Endothelial cell of umbilical vein (primary cell): ENCODE data around the gene CACNA1A. TPM values are rescaled to one million over a fixed set of nuclear protein-coding genes. Genes with fewer than 3 reads are reported as not detected.

ENCODE experiments used
- BruUV-seq: library from RNA; stranded (reverse); fragments of 400-500 nt; replicated peaks from 2 replicates; lab custom pipeline; 2021; lab: Mats Ljungman, UMichigan
- CTCF ChIA-PET: fragments of 300-600, 350-600 bp; sonication (Branson Sonifier 250); formaldehyde crosslinking; loops from one replicate; lab custom pipeline; 2021; ENCODE audit warnings: antibody characterized with exemption, inconsistent platforms; lab: Charles Lee
- POLR2A ChIA-PET: fragments of 300-600, 350-600 bp; sonication (Branson Sonifier 250); formaldehyde crosslinking; loops from one replicate; lab custom pipeline; 2021; ENCODE audit warnings: antibody characterized with exemption, inconsistent platforms; lab: Charles Lee
- DNase-seq: peaks from one replicate; pipeline ENCODE4 v3.0.0-alpha.2; 2011; ENCODE audit warnings: low read depth, low spot score
- FAIRE-seq: peaks from 2 replicates; lab custom pipeline; 2011; peaks lifted over from hg19 to GRCh38; lab: Jason Lieb, UNC
- H2AFZ ChIP-seq: 2 replicates; pipeline ENCODE4 v1.6.0; 2012; ENCODE audit warnings: low read depth, low read length, control low read depth, inconsistent platforms
- H3K27ac ChIP-seq: 2 replicates; pipeline ENCODE4 v1.5.1; 2011; ENCODE audit warnings: low read depth, mild to moderate bottlenecking, control low read depth, low read length, moderate library complexity; ENCODE audit not compliant: insufficient read depth
- H3K27me3 ChIP-seq, 2 experiments: 2 replicates each; pipeline versions ENCODE4 v1.6.0 to v1.6.1; 2011; ENCODE audit warnings: low read length in 2 of 2, mixed read lengths in 1 of 2; ENCODE audit not compliant: control insufficient read depth in 2 of 2, insufficient read depth in 2 of 2
- H3K36me3 ChIP-seq, 2 experiments: 2 replicates in 1 of 2; 3 replicates in 1 of 2; pipeline ENCODE4 v1.5.1; 2011; ENCODE audit warnings: low read length in 2 of 2, mild to moderate bottlenecking in 1 of 2, moderate library complexity in 1 of 2; ENCODE audit not compliant: control insufficient read depth in 2 of 2, insufficient read depth in 2 of 2; ENCODE audit errors: extremely low read depth in 1 of 2
- H3K4me1 ChIP-seq: 3 replicates; pipeline ENCODE4 v1.5.1; 2011; ENCODE audit warnings: mild to moderate bottlenecking, low read length; ENCODE audit not compliant: control insufficient read depth, insufficient read depth; ENCODE audit errors: extremely low read depth
- H3K4me2 ChIP-seq: 2 replicates; pipeline ENCODE4 v1.6.1; 2011; ENCODE audit warnings: low read length, control low read depth, mixed read lengths; ENCODE audit not compliant: insufficient read depth
- H3K4me3 ChIP-seq, 3 experiments: fragments of 200-600 bp in 1 of 3; sonication (generic), shearing (Covaris generic) in 1 of 3; replicated peaks in 1 of 3; 2 replicates each; pipeline ENCODE4 v1.5.1; 2011 to 2016; ENCODE audit warnings: control low read depth in 3 of 3, low read length in 3 of 3, mild to moderate bottlenecking in 2 of 3, inconsistent platforms in 1 of 3, low read depth in 1 of 3, moderate library complexity in 1 of 3; ENCODE audit not compliant: insufficient read depth in 1 of 3
- H3K79me2 ChIP-seq: 2 replicates; pipeline ENCODE4 v1.6.0; 2012; ENCODE audit warnings: low read length, inconsistent platforms; ENCODE audit not compliant: control insufficient read depth, insufficient read depth
- H3K9ac ChIP-seq: replicated peaks from 2 replicates; pipeline ENCODE3; 2011; ENCODE audit warnings: low read length, control low read depth; ENCODE audit not compliant: insufficient read depth; ENCODE audit errors: extremely low read depth
- H3K9me1 ChIP-seq: replicated peaks from 3 replicates; pipeline ENCODE4 v1.6.0; 2011; ENCODE audit warnings: mild to moderate bottlenecking, low read length; ENCODE audit not compliant: control insufficient read depth, insufficient read depth; ENCODE audit errors: extremely low read depth
- H3K9me3 ChIP-seq: replicated peaks from 2 replicates; pipeline ENCODE4 v1.5.1; 2012; ENCODE audit warnings: low read length, inconsistent platforms; ENCODE audit not compliant: control insufficient read depth, insufficient read depth
- H4K20me1 ChIP-seq: replicated peaks from 2 replicates; pipeline ENCODE3; 2011; ENCODE audit warnings: mild to moderate bottlenecking, low read length; ENCODE audit not compliant: control insufficient read depth, insufficient read depth; ENCODE audit errors: extremely low read depth
- CTCF ChIP-seq, 2 donors: IDR thresholded peaks; 1 replicate in 1 of 2; 2 replicates in 1 of 2; pipeline ENCODE4 v1.5.1; 2011; ENCODE audit warnings: low read length in 2 of 2, mild to moderate bottlenecking in 2 of 2, moderate library complexity in 2 of 2, control low read depth in 1 of 2, inconsistent platforms in 1 of 2, low read depth in 1 of 2; ENCODE audit not compliant: insufficient read depth in 1 of 2; ENCODE audit errors: extremely low read depth in 1 of 2
- EZH2 ChIP-seq: IDR thresholded peaks from 2 replicates; pipeline ENCODE4 v1.6.1; 2012; ENCODE audit warnings: borderline replicate concordance, low read depth, mild to moderate bottlenecking, moderate library complexity, low read length, inconsistent platforms; ENCODE audit not compliant: severe bottlenecking
- FOS ChIP-seq: IDR thresholded peaks from 2 replicates; pipeline ENCODE4 v1.6.1; 2011; ENCODE audit warnings: mild to moderate bottlenecking, low read length, moderate library complexity, borderline replicate concordance; ENCODE audit not compliant: insufficient read depth
- GATA2 ChIP-seq: IDR thresholded peaks from 2 replicates; pipeline ENCODE4 v1.7.0; 2011; ENCODE audit warnings: low read depth, mild to moderate bottlenecking, moderate library complexity, mixed read lengths, low read length; ENCODE audit not compliant: insufficient read length, insufficient read depth
- JUN ChIP-seq: IDR thresholded peaks from 2 replicates; pipeline ENCODE4 v1.6.1; 2011; ENCODE audit warnings: borderline replicate concordance, low read depth; ENCODE audit not compliant: insufficient read length, insufficient read depth
- MYC ChIP-seq: IDR thresholded peaks from one replicate; pipeline ENCODE4 v1.6.1; 2011; ENCODE audit warnings: mild to moderate bottlenecking, low read depth, low read length
- POLR2A ChIP-seq: IDR thresholded peaks from 2 replicates; pipeline ENCODE4 v1.6.1; 2012; ENCODE audit warnings: low read depth, mild to moderate bottlenecking, control low read depth, low read length
- POLR2AphosphoS5 ChIP-seq: IDR thresholded peaks from 2 replicates; pipeline ENCODE4 v1.6.1; 2012; ENCODE audit warnings: low read depth, mild to moderate bottlenecking, control low read depth, low read length, moderate library complexity; ENCODE audit not compliant: insufficient read depth
- dilution Hi-C: fragments of 300-500 bp; cut with MboI; formaldehyde crosslinking; loops from one replicate; pipeline ENCODE4 v1.15.0; 2019; ENCODE audit warnings: low sequenced_read_pairs; ENCODE audit not compliant: extremely low pct_ligation_motif_present
- intact Hi-C: fragments of 100-400 bp; cut with micrococcal nuclease; formaldehyde crosslinking; loops from one replicate; pipeline ENCODE4 v1.10.0; 2022
- polyA plus RNA-seq, 4 experiments: library from polyadenylated mRNA; depleted of rRNA in 3 of 4; stranded (reverse) in 3 of 4; unstranded in 1 of 4; fragments of >200 nt; gene quantifications; 2 replicates each; pipeline versions ENCODE4 v1.2.1 to v1.2.3, GENCODE V29; 2011 to 2012; ENCODE audit warnings: missing spikeins in 1 of 4
- total RNA-seq: library from RNA; stranded (reverse); gene quantifications from 2 replicates; pipeline ENCODE4 v1.2.3, GENCODE V29; 2021
- TF ChIP-seq, protein P1 (sequence below): IDR thresholded peaks from 2 replicates; pipeline ENCODE4 v1.6.1; 2011; ENCODE audit not compliant: insufficient read depth, insufficient read length

Gene CACNA1A
- total and polyA plus RNA-seq, 2 donors (not counting 3 experiments of a cell fraction or from before 2014, with no cell fraction given): 0.17 to 0.38 TPM

- Histone ChIP-seq H3K9me1 (no peaks in the 10 kb centered on the region), H2AFZ (no peak overlapping the region), H3K4me3 (no peak overlapping the region), H3K9me3 (no peaks in the 10 kb centered on the region), H3K27me3 (no peaks in the 10 kb centered on the region), H3K4me2 (no peak overlapping the region), H3K36me3 (no peaks in the 10 kb centered on the region), H3K79me2 (no peaks in the 10 kb centered on the region), H3K27ac (no peak overlapping the region), H3K9ac (no peak overlapping the region), H4K20me1 (no peaks in the 10 kb centered on the region), H3K4me1 (no peaks in the 10 kb centered on the region)
- DNase-seq (no peak), FAIRE-seq (no peak)
- ChIA-PET POLR2A (no interaction called here), CTCF (interaction anchor here (0.6 to 1.4 kb wide), 3 partner anchors 27 to 47 kb away, joined by 3 read pairs; no protein-coding TSS in a partner anchor)
- dilution Hi-C loops: no loop called here
- intact Hi-C loops: no loop called here
- no TSS peak for BruUV-seq
- TF ChIP-seq JUN: no peak
- no peak for TF ChIP-seq EZH2
- TF ChIP-seq GATA2: no peak
- TF ChIP-seq MYC: no peak
- TF ChIP-seq CTCF (IDR thresholded peaks at IDR 0.05; ENCODE audit: extremely low read depth in 1 of 2, insufficient read depth in 1 of 2, low read depth in 1 of 2, low read length in 2 of 2): no peak
- TF ChIP-seq, protein P1, sequence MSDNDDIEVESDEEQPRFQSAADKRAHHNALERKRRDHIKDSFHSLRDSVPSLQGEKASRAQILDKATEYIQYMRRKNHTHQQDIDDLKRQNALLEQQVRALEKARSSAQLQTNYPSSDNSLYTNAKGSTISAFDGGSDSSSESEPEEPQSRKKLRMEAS: no peak
- no peak for TF ChIP-seq FOS
- no peak for TF ChIP-seq POLR2A
- no peak for TF ChIP-seq POLR2AphosphoS5
Observed at GRCh38 chr19:13241231-13242104, 264.8 kb downstream of the CACNA1A start.
